Fibroblast of lung (primary cell): ENCODE measurements around the gene VWA3B.

Experiments
- EZH2 ChIP-seq: IDR thresholded peaks from 2 replicates; pipeline ENCODE4 v1.5.1; 2012; ENCODE audit warnings: low read length, control low read depth, mild to moderate bottlenecking; ENCODE audit errors: missing control alignments
- TF ChIP-seq, protein P1 (sequence below), 2 donors: IDR thresholded peaks in 1 of 2; conservative IDR thresholded peaks in 1 of 2; 1 replicate in 1 of 2; 2 replicates in 1 of 2; pipeline ENCODE4 v1.5.1; 2011 to 2012; ENCODE audit warnings: low read length in 2 of 2, control low read depth in 1 of 2, inconsistent platforms in 1 of 2, low read depth in 1 of 2, mild to moderate bottlenecking in 1 of 2

DNA sequence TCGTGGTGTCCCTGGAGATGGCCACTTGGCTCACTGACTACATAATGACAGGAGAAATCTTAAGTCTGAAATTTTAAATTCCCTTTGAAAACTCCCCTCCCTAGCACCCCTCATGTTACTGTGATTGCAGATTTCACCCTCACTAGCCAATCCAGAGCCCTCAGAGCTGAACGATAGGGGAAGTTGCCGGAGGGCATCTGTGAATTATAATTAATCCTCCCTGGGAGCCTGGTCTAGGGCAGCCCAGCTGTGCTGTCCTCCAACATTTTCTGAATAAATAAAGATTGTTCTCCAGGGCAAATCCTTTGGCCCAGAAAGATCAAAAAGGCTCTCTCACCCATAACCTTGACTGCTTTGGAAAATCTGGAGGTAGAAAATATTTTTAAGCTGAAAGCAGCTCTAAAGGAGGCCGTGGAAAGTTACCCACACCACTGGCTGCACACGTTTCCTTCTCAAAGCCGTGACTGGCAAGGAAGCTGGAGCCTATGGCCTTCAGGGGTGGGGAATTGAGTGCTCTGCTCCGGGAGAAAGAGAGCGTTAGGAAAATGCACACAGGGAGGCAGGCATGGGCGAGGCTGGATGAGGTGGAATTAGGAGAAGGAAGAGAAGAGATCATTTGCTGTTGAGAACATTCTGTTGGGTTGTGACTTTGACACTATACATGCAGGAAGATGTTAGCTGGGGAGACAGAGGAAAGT, 190.3 kb downstream of the VWA3B start:
- TF ChIP-seq, protein P1, sequence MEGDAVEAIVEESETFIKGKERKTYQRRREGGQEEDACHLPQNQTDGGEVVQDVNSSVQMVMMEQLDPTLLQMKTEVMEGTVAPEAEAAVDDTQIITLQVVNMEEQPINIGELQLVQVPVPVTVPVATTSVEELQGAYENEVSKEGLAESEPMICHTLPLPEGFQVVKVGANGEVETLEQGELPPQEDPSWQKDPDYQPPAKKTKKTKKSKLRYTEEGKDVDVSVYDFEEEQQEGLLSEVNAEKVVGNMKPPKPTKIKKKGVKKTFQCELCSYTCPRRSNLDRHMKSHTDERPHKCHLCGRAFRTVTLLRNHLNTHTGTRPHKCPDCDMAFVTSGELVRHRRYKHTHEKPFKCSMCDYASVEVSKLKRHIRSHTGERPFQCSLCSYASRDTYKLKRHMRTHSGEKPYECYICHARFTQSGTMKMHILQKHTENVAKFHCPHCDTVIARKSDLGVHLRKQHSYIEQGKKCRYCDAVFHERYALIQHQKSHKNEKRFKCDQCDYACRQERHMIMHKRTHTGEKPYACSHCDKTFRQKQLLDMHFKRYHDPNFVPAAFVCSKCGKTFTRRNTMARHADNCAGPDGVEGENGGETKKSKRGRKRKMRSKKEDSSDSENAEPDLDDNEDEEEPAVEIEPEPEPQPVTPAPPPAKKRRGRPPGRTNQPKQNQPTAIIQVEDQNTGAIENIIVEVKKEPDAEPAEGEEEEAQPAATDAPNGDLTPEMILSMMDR (conservative IDR thresholded peaks at IDR 0.05 in 1 of 2, IDR thresholded peaks at IDR 0.05 in 1 of 2; ENCODE audit: low read depth in 1 of 2, low read length in 2 of 2): no peak
- TF ChIP-seq EZH2: no peak
